Mesenteric fat pad (tissue), 1 donor: ENCODE measurements around the gene YWHAG. TPM values are rescaled to one million over a fixed set of nuclear protein-coding genes. Genes with fewer than 3 reads are reported as not detected.
"Not testable (repeated sequence)": the region's sequence is repeated elsewhere in the genome, so short reads cannot be mapped to it uniquely, and the experiment has no call there.

ENCODE experiments used
- DNase-seq: peaks from one replicate; pipeline ENCODE4 v3.0.0-alpha.2; 2020; ENCODE audit warnings: low spot score
- total RNA-seq: library from RNA; stranded (reverse); fragmentation: NEBNext Ultra II Directional; extraction: Animal tissue kit (Norgen Biotek cat#: 25700); gene quantifications from one replicate; pipeline ENCODE4 v1.2.1, GENCODE V29; 2021
- donor health status: DM: yes; HTN: yes; CAD: no.

Gene YWHAG
- total RNA-seq, 1 donor from 2014 or later: 297 TPM

- no peak for DNase-seq
Observed at GRCh38 chr7:76325811-76326210, 33.0 kb downstream of the YWHAG start.

GRCh38 chr7:76325092-76325491, 33.7 kb downstream of the YWHAG start:
- DNase-seq: no peak

DNA sequence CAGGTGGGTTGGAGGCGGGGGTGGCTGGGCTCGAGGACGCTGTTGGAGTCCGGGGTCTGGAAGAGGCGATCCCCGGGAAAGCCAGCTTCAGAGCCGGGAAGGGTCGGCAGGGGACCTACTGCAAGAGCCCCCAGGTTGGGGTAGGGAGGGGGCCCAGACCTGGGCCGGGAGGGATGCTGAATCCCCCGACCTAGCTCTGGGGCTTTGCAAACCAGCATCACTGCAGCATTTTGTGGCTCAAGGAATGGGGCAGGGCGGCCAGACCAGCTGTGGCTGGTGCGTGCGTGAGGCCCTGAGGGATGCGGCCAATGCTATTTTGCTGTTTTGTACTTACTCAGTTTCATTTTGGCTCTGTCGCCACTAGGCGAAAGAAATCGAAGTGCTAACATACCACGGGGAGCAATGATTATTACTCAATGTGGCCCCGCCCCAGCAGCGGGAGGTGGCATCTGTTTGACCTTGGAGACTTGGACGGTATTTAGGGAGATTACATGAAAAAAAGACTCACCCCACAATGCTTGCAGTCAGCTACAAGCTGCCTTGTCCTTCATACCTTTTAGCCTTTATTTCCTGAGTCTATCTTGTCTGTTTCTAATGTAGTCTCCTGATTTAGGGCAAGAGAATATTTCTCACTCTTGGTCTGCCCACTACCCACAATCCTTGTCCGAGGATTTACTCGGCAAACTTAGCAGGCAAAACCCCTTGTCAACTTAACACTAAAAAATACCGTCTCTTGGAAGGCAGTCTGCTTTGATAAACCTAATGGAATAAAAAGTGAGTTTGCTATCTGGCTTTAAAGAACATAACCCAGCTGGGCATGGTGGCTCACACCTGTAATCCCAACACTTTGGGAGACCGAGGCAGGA, 40.1 kb downstream of the YWHAG start:
- DNase-seq: no peak

- DNase-seq: peak; percentile 99
Observed at GRCh38 chr7:76317782-76318487, 40.9 kb downstream of the YWHAG start.

DNA sequence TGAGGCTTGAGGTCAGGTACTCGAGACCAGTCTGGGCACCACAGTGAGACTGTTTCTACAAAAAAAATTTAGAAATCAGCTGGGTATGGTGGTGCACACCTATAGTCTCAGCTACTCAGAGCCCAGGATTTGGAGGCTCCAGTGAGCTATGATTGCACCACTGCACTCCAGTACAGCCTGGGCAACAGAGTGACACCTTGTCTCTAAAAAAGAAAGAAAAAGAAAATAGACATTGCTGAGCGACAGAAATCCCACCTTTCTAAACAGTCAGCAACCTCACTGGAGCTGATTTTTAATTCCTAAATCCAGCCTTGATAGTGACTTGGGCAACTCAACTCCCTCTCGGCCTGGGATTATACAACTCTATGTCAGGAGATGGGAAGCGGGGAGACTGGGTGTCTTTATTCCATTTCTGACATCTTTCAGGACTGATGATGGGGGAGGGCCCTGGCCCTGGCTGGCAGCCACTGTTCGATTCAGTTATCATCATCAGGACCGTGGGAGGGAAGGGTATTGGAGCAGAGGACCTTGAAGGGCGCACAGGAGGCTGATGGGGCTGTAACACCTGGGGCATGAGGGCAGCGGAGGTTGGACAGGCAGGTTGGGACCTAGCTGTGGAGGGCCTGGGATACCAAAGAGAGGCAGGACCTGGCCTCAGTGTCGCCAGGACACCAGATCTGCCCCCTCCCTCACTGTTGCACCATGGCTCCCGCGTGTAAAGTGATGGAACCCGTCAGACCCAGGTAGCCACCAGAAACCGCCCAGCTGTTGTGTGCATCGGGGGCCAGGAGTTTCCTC, 41.6 kb downstream of the YWHAG start:
- no peak for DNase-seq

DNA sequence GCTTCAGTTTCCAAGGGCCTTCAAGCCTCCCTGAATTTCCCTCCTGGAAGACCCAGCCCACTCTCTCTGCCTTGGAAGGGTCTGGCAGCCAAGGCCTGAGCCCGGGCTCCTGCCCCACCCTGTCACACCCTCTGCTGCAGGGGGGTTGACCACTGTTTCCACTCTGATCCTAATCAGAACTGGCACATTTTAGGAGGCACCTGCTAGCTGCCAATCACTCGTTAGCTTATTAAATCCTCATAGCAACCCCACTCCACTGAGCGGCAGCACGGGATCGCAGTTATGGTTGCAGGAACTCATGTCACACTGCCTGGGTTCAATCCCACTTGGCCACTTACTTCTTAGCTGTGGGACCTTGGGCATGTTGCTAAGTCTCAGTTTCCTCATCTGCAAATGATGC, 43.4 kb downstream of the YWHAG start:
- no peak for DNase-seq

GRCh38 chr7:76314740-76315139, 44.1 kb downstream of the YWHAG start:
- DNase-seq: not testable (repeated sequence)

DNA sequence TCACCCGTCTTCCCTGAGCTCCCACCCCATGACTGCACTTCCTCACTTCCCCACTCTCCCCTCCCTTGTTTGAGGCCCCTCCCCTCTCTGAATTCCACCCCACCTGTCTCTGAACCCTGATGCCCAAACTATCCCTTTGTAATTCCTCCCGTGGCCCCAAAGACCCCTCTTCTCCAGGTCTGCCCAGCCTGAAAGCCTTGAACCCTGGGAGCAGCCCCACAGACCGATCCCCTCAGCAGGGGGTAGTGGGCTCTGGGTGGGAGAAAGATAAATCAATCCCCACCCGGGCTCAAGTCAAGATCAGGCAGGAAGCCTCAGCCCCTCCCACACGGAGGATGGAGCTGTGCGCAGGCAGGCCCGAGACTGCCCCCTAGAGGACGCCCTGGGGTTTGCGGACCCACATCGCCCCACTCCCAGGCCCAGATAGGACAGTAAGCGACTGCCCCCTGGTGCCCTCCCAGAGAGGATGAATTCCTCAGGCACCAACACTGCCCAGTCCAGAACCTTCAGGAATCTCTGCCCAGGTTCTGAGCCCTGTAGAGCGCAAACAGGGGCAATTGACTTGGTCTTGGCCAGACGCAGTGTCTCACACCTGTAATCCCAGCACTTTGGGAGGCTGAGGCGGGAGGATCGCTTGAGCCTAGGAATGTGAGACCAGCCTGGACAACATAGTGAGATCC, 44.6 kb downstream of the YWHAG start:
- peak; percentile 97 for DNase-seq

DNA sequence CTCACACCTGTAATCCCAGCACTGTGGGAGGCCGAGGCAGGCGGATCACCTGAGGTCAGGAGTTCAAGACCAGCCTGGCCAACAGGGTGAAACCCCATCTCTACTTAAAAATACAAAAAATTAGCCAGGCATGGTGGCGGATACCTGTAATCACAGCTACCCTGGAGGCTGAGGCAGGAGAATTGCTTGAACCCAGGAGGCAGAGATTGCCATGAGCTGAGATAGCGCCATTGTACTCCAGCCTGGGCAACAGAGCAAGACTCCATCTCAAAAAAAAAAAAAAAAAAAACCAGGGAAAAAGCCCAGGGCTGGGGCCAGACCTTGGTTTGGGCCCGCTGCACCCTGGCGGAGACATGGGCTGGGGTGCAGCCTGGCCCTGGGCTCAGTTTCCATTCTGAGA, 47.0 kb downstream of the YWHAG start:
- DNase-seq: not testable (repeated sequence)

GRCh38 chr7:76310102-76310957, 48.5 kb downstream of the YWHAG start:
- no peak for DNase-seq

GRCh38 chr7:76309341-76310101, 49.3 kb downstream of the YWHAG start:
- DNase-seq: not testable (repeated sequence)

DNA sequence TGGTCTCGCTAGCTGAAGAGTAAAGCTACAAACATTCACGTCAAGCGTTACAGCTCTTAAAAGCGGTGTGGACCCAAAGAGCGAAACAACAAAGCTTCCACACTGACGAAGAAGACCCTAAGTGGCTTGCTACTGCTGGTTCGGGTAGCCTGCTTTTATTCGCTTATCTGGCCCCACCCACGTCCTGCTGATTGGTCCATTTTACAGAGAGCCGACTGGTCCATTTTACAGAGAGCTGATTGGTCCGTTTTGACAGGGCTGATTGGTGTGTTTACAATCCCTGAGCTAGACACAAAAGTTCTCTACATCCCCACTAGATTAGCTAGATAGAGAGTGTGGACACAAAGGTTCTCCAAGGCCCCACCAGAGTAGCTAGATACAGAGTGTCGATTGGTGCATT, 49.9 kb downstream of the YWHAG start:
- DNase-seq: not testable (repeated sequence)

- no peak for DNase-seq
Observed at GRCh38 chr7:76304888-76305375, 53.9 kb downstream of the YWHAG start.

DNA sequence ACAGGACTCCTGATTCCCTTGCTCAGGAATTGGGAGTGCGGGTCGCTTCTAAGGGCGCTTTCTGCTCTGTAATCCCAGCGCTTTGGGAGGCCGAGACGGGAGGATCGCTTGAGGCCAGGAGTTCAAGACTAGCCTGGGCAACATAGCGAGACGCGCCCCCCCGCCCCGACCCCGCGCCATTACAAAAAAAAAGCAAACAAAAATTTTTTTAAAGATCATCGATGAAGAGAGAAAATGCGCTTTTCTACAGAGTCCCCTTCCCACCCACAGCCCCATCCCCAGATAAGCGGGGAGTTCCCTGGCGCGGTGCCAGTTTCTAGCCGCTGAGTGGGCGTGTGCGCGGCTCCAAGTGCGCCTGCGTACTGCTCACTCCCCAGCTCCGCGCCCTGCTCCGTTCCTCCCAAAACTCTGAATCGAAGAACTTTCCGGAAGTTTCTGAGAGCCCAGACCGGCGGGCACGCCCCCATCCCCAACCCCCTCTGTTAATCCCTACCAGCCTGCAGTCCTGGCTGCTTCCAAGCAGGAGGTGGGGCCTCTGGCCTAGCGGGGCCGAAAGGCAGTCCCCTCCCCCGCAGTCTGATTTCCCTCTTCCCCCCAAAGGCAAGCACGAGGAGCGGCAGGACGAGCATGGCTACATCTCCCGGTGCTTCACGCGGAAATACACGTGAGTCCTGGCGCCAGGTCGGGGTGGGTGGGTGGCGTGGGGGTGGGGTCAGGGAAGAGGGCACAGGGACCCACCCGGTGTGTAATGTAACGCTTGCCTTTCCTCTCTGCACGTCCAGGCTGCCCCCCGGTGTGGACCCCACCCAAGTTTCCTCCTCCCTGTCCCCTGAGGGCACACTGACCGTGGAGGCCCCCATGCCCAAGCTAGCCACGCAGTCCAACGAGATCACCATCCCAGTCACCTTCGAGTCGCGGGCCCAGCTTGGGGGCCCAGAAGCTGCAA, 55.3 kb downstream of the YWHAG start:
- peak; percentile 97 for DNase-seq

- peak; percentile 95 for DNase-seq
Observed at GRCh38 chr7:76302347-76303201, 56.2 kb downstream of the YWHAG start, which contains the start of gene HSPB1. Gene HSPB1, plus strand, starts transcription at chr7:76302673. Its CDS starts 40 bp downstream, at chr7:76302713.

GRCh38 chr7:76301000-76301399, 57.8 kb downstream of the YWHAG start:
- DNase-seq: no peak

GRCh38 chr7:76300166-76300731, 58.5 kb downstream of the YWHAG start:
- DNase-seq: no peak
